Fibroblast of lung (primary cell): ENCODE results near the gene H6PD. TPM values are rescaled to one million over a fixed set of nuclear protein-coding genes. Genes with fewer than 3 reads are reported as not detected.
A peak's percentile ranks its signal among the peaks of the same experiment; 100 is the strongest.

Experiments
- DNase-seq, 2 donors: peaks; one replicate each; pipeline versions ENCODE4 v3.0.0 to v3.0.0-alpha.2; 2010; ENCODE audit warnings: low read depth in 2 of 2
- H2AFZ ChIP-seq: 2 replicates; pipeline ENCODE4 v1.5.1; 2012; ENCODE audit warnings: low read length, control low read depth, inconsistent platforms
- H3K27ac ChIP-seq: 2 replicates; pipeline ENCODE4 v1.5.1; 2011; ENCODE audit warnings: low read length, control low read depth; ENCODE audit not compliant: insufficient read depth
- H3K27me3 ChIP-seq: 2 replicates; pipeline ENCODE4 v1.5.1; 2011; ENCODE audit warnings: mild to moderate bottlenecking, low read length; ENCODE audit not compliant: control insufficient read depth, insufficient read depth
- H3K36me3 ChIP-seq: 2 replicates; pipeline ENCODE4 v1.5.1; 2011; ENCODE audit warnings: low read length; ENCODE audit not compliant: control insufficient read depth, insufficient read depth
- H3K4me1 ChIP-seq: 2 replicates; pipeline ENCODE4 v1.5.1; 2011; ENCODE audit warnings: low read length; ENCODE audit not compliant: control insufficient read depth, insufficient read depth; ENCODE audit errors: extremely low read depth
- H3K4me2 ChIP-seq: 2 replicates; pipeline ENCODE4 v1.5.1; 2011; ENCODE audit warnings: low read length, control low read depth; ENCODE audit not compliant: insufficient read depth; ENCODE audit errors: extremely low read depth
- H3K4me3 ChIP-seq, 4 experiments: fragments of 200-600 bp in 1 of 4; sonication (generic) in 1 of 4; replicated peaks in 1 of 4; 2 replicates each; pipeline ENCODE4 v1.5.1; 2011 to 2016; ENCODE audit warnings: low read length in 4 of 4, low read depth in 3 of 4, mild to moderate bottlenecking in 3 of 4, control low read depth in 2 of 4, inconsistent platforms in 1 of 4, mixed read lengths in 1 of 4; ENCODE audit not compliant: insufficient read depth in 1 of 4; ENCODE audit errors: control extremely low read depth in 1 of 4
- H3K79me2 ChIP-seq: 2 replicates; pipeline ENCODE4 v1.5.1; 2012; ENCODE audit warnings: mild to moderate bottlenecking, low read length, inconsistent platforms; ENCODE audit not compliant: control insufficient read depth, insufficient read depth
- H3K9ac ChIP-seq: 2 replicates; pipeline ENCODE4 v1.5.1; 2011; ENCODE audit warnings: mild to moderate bottlenecking, low read length, control low read depth; ENCODE audit not compliant: insufficient read depth
- H3K9me3 ChIP-seq: 2 replicates; pipeline ENCODE4 v1.5.1; 2012; ENCODE audit warnings: low read depth, low read length; ENCODE audit not compliant: control insufficient read depth, insufficient read depth
- H4K20me1 ChIP-seq: 2 replicates; pipeline ENCODE4 v1.5.1; 2011; ENCODE audit warnings: low read length; ENCODE audit not compliant: control insufficient read depth, insufficient read depth; ENCODE audit errors: extremely low read depth
- CTCF ChIP-seq, 2 donors: IDR thresholded peaks in 1 of 2; conservative IDR thresholded peaks in 1 of 2; 1 replicate in 1 of 2; 2 replicates in 1 of 2; pipeline ENCODE4 v1.5.1; 2011 to 2012; ENCODE audit warnings: low read length in 2 of 2, control low read depth in 1 of 2, inconsistent platforms in 1 of 2, low read depth in 1 of 2, mild to moderate bottlenecking in 1 of 2
- EZH2 ChIP-seq: IDR thresholded peaks from 2 replicates; pipeline ENCODE4 v1.5.1; 2012; ENCODE audit warnings: low read length, control low read depth, mild to moderate bottlenecking; ENCODE audit errors: missing control alignments
- polyA plus RNA-seq, 2 donors: library from polyadenylated mRNA; depleted of rRNA in 1 of 2; stranded (reverse) in 1 of 2; unstranded in 1 of 2; fragments of >200 nt; gene quantifications; 2 replicates each; pipeline ENCODE4 v1.2.1, GENCODE V29; 2011 to 2012; ENCODE audit warnings: missing spikeins in 1 of 2
- total RNA-seq: library from RNA; depleted of rRNA; stranded (reverse); fragments of >200 nt; gene quantifications from 2 replicates; pipeline ENCODE4 v1.2.1, GENCODE V29; 2014

H6PD gene
- total and polyA plus RNA-seq, 2 donors (not counting 1 experiment from before 2014, with no cell fraction given): 15.2 to 23.5 TPM

- H3K79me2 ChIP-seq: no peaks in the 10 kb centered on the region
- no peak overlapping the region for H2AFZ ChIP-seq
- H3K27me3 ChIP-seq: no peaks in the 10 kb centered on the region
- no peaks in the 10 kb centered on the region for H4K20me1 ChIP-seq
- H3K9ac ChIP-seq: no peak overlapping the region
- no peak for DNase-seq
- H3K27ac ChIP-seq: no peak overlapping the region
- no peaks in the 10 kb centered on the region for H3K9me3 ChIP-seq
- no peak overlapping the region for H3K4me2 ChIP-seq
- no peak overlapping the region for H3K4me3 ChIP-seq
- no peak for TF ChIP-seq CTCF (conservative IDR thresholded peaks at IDR 0.05 in 1 of 2, IDR thresholded peaks at IDR 0.05 in 1 of 2; ENCODE audit: low read depth in 1 of 2, low read length in 2 of 2)
- TF ChIP-seq EZH2: no peak
- peaks cover 2% of the 10 kb centered on the region for H3K4me1 ChIP-seq
- H3K36me3 ChIP-seq: peaks cover 5% of the 10 kb centered on the region
Measured at GRCh38 chr1:9241891-9242290, 7.3 kb downstream of the H6PD start.

GRCh38 chr1:9242338-9242969 lies 7.9 kb downstream of the H6PD start:
- Histone ChIP-seq H3K9ac (no peak overlapping the region), H3K27ac (no peak overlapping the region), H3K79me2 (no peaks in the 10 kb centered on the region), H3K4me2 (peak overlapping the region; percentile 8), H3K4me3 (peak overlapping the region in 1 of 4 experiments; percentile 17), H3K9me3 (no peaks in the 10 kb centered on the region), H2AFZ (no peak overlapping the region), H3K27me3 (no peaks in the 10 kb centered on the region), H4K20me1 (no peaks in the 10 kb centered on the region), H3K36me3 (peaks cover 5% of the 10 kb centered on the region), H3K4me1 (peaks cover 2% of the 10 kb centered on the region)
- TF ChIP-seq CTCF (conservative IDR thresholded peaks at IDR 0.05 in 1 of 2, IDR thresholded peaks at IDR 0.05 in 1 of 2; ENCODE audit: low read depth in 1 of 2, low read length in 2 of 2) (no peak), EZH2 (no peak)
- peak in 1 of 2 donors; percentile 66 for DNase-seq

- H3K27me3 ChIP-seq: no peaks in the 10 kb centered on the region
- H3K4me1 ChIP-seq: peaks cover 2% of the 10 kb centered on the region
- H3K27ac ChIP-seq: no peak overlapping the region
- DNase-seq: no peak
- TF ChIP-seq CTCF (conservative IDR thresholded peaks at IDR 0.05 in 1 of 2, IDR thresholded peaks at IDR 0.05 in 1 of 2; ENCODE audit: low read depth in 1 of 2, low read length in 2 of 2): no peak
- TF ChIP-seq EZH2: no peak
- no peaks in the 10 kb centered on the region for H3K79me2 ChIP-seq
- no peak overlapping the region for H2AFZ ChIP-seq
- H3K36me3 ChIP-seq: peaks cover 5% of the 10 kb centered on the region
- H3K9ac ChIP-seq: no peak overlapping the region
- H4K20me1 ChIP-seq: no peaks in the 10 kb centered on the region
- no peak overlapping the region for H3K4me3 ChIP-seq
- no peak overlapping the region for H3K4me2 ChIP-seq
- no peaks in the 10 kb centered on the region for H3K9me3 ChIP-seq
Measured at GRCh38 chr1:9243066-9243739, 8.6 kb downstream of the H6PD start.
